Activated T-cell treated with anti-CD3 and anti-CD28 coated beads, Interleukin-2, amount 50 U/mL, for 4 hours (primary cell): Measurements from ENCODE around the gene RAPGEF4. TPM values are rescaled to one million over a fixed set of nuclear protein-coding genes. Genes with fewer than 3 reads are reported as not detected.

Experiments
- ATAC-seq, 2 donors: fragments of 200-7000 bp; cut with Tn5 transposase; one replicate each; pipeline ENCODE4 v1.10.0; 2021
- DNase-seq: peaks from one replicate; pipeline ENCODE4 v3.0.0-alpha.2; 2020
- H3K27me3 Mint-ChIP-seq: one replicate; pipeline ENCODE4 v1.8.0; 2021; ENCODE audit warnings: low read depth, mixed read lengths
- H3K36me3 Mint-ChIP-seq: one replicate; pipeline ENCODE4 v1.8.0; 2022; ENCODE audit warnings: mixed read lengths; ENCODE audit not compliant: insufficient read depth
- H3K4me1 Mint-ChIP-seq: one replicate; pipeline ENCODE4 v1.8.0; 2021; ENCODE audit warnings: low read depth, mixed read lengths
- H3K4me3 Mint-ChIP-seq: one replicate; pipeline ENCODE4 v1.8.0; 2021; ENCODE audit warnings: mild to moderate bottlenecking, moderate library complexity, mixed read lengths
- H3K9me3 Mint-ChIP-seq: one replicate; pipeline ENCODE4 v1.8.0; 2021; ENCODE audit warnings: mixed read lengths
- total RNA-seq, 3 donors: library from RNA; stranded (reverse); gene quantifications; one replicate each; pipeline ENCODE4 v1.2.1, GENCODE V29; 2021

The RAPGEF4 gene
- total RNA-seq, 3 donors from 2014 or later, result 0.20 to 0.47 (median 0.33) TPM

DNA sequence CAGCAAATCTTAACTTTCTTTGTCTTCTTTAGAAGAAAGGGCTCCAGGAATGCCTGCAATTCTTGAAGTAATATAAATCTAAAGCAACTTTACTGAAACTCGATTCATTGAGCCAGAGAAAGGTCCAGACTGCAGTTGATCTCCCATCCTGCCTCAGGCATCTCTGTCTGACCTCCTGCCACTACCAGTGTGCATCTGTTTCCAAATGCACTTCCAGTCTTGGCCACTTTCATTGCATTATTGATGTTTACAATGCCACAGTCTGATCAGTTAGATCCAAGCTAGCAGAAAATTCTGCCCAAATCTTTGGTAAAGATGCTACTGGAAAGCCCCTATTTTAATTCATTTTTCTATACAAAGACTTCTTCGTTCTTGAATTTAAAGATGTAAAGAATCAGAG is 158.0 kb downstream of the RAPGEF4 start:
- DNase-seq, result no peak
- no peak for ATAC-seq
- no peaks in the 10 kb centered on the region for H3K9me3 Mint-ChIP-seq
- peaks cover 19% of the 10 kb centered on the region for H3K27me3 Mint-ChIP-seq
- H3K4me1 Mint-ChIP-seq, result peaks cover 2% of the 10 kb centered on the region
- no peaks in the 10 kb centered on the region for H3K36me3 Mint-ChIP-seq
- H3K4me3 Mint-ChIP-seq, result no peak overlapping the region

DNA sequence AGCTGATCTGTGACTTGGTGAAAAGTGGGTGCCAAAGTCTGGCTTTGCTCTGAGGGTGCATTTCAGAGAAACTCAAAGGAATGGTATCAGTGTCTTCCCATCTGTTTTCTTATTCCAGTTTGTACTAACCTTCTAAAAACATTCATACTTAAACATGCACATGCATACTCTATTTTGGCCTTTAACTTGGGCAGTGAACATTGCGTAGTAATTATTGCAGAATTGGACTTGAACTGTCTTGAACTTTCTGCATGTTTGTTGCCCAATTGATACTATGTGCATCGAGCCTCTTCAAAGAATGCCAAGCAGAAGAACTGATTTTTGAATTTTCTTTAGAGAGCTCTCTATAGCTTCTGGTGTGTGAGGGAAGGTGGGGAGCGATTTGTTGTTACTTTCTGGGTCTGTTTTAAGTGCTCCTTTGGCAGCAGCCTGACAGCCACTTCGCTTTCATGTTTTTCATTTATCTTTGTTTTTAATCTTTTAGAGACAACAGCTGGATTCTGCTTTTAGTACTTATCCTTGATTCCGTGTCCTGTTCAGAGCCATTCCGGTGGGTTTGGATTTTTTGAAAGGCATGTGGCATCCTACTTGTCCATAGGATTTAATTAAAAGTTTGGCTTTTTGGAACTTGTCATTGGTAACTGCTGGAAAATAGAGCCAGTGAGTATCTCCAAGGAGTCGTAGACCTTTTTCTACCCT is 159.2 kb downstream of the RAPGEF4 start:
- no peak for ATAC-seq
- H3K4me1 Mint-ChIP-seq, result peaks cover 1% of the 10 kb centered on the region
- peaks cover 25% of the 10 kb centered on the region for H3K27me3 Mint-ChIP-seq
- no peak overlapping the region for H3K4me3 Mint-ChIP-seq
- H3K9me3 Mint-ChIP-seq, result no peaks in the 10 kb centered on the region
- DNase-seq, result no peak
- H3K36me3 Mint-ChIP-seq, result no peaks in the 10 kb centered on the region

DNA sequence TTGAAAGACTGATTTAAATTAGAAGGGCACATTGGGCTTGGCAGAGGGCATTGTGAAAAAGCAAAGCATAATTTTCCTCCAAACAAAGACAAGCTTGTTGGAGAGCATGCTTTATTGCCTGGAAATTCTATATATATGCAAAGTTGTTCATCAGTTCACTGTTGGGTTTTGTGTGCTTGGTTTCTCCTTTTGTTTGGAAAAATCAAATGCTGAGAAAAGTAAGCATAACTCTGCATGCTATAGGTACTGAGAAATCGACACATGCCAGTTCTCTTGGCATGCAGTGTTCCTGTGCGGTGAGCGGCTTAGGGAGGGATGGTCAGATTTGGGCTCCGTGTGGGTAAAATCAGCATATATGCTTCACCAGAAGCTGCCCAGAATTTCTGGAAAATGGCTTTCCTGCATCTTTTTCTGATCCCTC is 161.0 kb downstream of the RAPGEF4 start:
- H3K27me3 Mint-ChIP-seq, result peaks cover 22% of the 10 kb centered on the region
- H3K4me1 Mint-ChIP-seq, result no peaks in the 10 kb centered on the region
- H3K36me3 Mint-ChIP-seq, result no peaks in the 10 kb centered on the region
- DNase-seq (no peak), ATAC-seq (no peak)
- no peaks in the 10 kb centered on the region for H3K9me3 Mint-ChIP-seq
- no peak overlapping the region for H3K4me3 Mint-ChIP-seq

DNA sequence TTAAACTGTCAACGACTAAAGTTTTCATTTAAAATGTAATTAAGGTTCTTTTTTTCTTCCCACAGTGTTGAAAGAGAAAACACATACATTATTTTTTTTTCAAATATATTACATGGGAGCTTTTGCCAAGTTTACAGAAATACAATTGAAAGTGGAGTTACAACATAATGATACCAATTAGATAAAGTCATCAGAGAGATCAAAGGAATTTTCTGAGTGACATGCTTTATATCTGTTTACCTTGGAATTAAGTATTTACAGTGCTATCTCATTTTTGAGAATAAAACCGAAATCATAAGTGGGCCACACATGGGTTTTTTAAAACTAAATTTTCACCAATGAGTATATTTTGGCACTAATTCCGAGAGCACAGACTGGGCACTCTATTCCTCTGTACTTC is 165.2 kb downstream of the RAPGEF4 start:
- no peak for ATAC-seq
- H3K27me3 Mint-ChIP-seq, result peaks cover 18% of the 10 kb centered on the region
- no peaks in the 10 kb centered on the region for H3K36me3 Mint-ChIP-seq
- H3K4me3 Mint-ChIP-seq, result no peak overlapping the region
- H3K4me1 Mint-ChIP-seq, result no peaks in the 10 kb centered on the region
- DNase-seq, result no peak
- H3K9me3 Mint-ChIP-seq, result no peaks in the 10 kb centered on the region

DNA sequence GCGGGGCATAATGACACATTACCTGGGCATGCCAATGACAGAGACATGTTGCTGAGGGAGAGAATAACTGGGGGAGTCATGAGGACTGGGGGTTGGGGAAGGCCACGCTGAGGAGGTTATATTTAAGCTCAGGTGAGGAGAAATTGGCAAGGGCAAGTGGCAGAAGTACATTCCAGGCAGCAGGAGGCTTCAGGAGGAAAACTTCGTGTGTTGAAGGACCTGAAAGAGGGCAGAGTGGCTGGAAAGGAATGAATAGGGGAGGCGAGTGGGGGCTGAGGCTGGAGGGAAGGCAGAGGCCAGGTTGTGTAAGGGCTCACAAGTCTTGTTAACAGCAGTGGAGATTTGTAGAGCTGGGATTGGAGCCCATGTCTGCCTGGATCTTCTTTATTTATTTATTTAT is 166.3 kb downstream of the RAPGEF4 start:
- DNase-seq, result no peak
- no peak for ATAC-seq
- H3K27me3 Mint-ChIP-seq, result peaks cover 18% of the 10 kb centered on the region

DNA sequence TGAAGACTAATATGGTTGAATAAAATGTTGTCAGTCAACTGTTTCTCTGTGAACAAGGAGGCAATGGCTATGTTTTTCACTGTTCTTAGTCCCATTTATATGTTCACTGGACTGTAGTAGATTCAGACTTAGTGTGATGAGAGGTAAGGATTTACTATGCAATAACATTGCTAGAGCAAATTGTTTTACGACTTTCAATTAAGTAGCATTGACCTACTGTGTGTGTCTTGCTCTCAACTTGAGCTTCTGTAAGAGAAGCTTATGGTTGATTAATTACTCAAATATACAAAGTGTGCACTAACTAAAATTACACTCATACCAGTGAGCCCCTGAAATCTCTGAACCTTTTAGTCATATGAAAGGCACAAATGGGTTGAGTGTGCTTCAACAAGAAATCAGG is 168.6 kb downstream of the RAPGEF4 start:
- Mint-ChIP-seq H3K4me1 (no peaks in the 10 kb centered on the region), H3K9me3 (no peaks in the 10 kb centered on the region), H3K4me3 (no peak overlapping the region), H3K27me3 (peaks cover 5% of the 10 kb centered on the region), H3K36me3 (no peaks in the 10 kb centered on the region)
- ATAC-seq (no peak), DNase-seq (no peak)

More for the DNA sequence above, 166.3 kb downstream of the RAPGEF4 start:
- Mint-ChIP-seq H3K4me1 (no peaks in the 10 kb centered on the region), H3K4me3 (no peak overlapping the region), H3K9me3 (no peaks in the 10 kb centered on the region), H3K36me3 (no peaks in the 10 kb centered on the region)

DNA sequence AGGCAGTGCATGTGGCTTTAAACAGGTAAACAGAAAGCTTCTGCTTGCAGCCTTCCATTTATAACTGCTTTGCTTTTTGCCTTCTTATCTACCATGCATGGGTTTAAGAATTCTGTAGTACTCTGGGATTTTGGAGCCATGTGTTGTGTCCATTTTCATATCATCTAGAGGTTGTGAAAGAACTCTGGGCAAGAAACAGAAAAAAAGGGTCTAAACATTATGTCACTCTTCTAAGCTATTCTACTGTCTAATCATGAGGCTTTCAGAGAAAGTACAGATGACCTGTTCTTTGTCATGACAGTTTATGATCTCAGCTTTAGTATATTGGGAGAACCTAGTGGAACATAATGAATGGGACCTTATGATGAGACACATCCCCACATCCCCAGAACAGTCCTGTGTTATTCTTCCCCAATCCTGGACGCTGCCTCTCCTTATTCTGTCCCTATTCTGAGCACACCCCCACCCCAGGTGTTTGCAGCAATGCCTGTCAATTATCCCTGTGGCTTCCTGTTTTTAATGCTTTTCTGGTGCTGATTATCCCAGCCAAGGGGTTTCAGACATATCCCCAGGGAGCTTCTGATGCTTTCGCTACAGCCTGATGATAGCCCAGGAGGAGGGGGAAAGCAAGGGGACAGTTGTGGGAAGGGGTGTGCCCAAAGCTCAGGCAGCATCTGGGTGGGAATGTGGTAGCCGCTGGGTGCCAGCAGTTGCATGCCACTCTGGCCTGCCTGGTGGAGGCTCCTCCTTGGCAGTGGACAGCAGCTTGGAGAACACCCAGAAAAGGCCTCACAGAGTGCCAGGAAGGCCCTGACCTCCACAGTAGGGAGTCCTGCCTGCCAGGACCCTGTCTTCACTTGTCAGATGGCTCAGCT is 170.5 kb downstream of the RAPGEF4 start:
- ATAC-seq, result no peak

DNA sequence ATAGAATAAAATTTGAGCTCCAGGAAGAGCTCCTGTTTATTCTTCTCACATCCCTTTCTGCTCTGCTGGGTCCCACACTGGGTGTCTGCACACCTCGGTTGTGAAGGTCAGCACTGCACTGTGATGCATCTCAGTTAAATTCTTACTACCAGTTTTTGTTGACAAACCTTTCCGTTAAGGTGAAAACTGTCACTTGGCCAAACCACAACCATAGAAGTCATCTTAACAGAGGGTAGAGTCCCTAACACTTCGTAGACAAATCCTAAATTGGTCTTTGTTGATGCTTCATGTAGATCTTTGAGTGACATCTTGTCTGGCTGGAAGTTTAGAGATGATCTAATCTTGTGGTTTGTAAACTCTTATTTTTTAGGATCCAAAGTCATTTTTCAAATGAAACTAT is 172.6 kb downstream of the RAPGEF4 start:
- ATAC-seq, result no peak
- no peaks in the 10 kb centered on the region for H3K9me3 Mint-ChIP-seq

More for the DNA sequence above, 170.5 kb downstream of the RAPGEF4 start:
- Mint-ChIP-seq H3K27me3 (no peaks in the 10 kb centered on the region), H3K9me3 (no peaks in the 10 kb centered on the region), H3K4me3 (no peak overlapping the region), H3K36me3 (no peaks in the 10 kb centered on the region), H3K4me1 (no peaks in the 10 kb centered on the region)
- no peak for DNase-seq

DNA sequence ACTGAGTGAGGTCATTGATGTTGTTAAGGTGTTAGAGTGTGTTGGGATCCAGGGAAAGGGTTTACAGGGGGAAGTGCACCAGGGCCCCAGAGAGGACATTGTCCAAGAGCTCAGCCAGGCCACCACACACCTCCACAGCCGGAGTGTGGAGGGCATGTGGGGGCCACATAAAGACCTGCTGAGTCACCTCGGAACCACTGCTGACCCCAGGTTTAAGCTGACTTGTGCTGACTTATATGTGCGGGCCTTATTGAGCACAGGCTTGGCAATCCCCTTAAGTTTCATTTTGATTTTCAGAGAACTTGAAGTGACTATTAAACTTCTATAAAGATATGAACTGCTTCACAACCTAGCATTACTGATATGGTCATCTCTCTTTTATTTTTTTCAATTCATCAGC is 173.8 kb downstream of the RAPGEF4 start:
- no peaks in the 10 kb centered on the region for H3K36me3 Mint-ChIP-seq
- no peaks in the 10 kb centered on the region for H3K9me3 Mint-ChIP-seq
- H3K4me3 Mint-ChIP-seq, result no peak overlapping the region
- H3K4me1 Mint-ChIP-seq, result peaks cover 2% of the 10 kb centered on the region
- ATAC-seq, result no peak
- DNase-seq, result no peak
- peaks cover 2% of the 10 kb centered on the region for H3K27me3 Mint-ChIP-seq

More for the DNA sequence above, 172.6 kb downstream of the RAPGEF4 start:
- H3K27me3 Mint-ChIP-seq, result no peaks in the 10 kb centered on the region
- no peak overlapping the region for H3K4me3 Mint-ChIP-seq
- H3K36me3 Mint-ChIP-seq, result no peaks in the 10 kb centered on the region
- peaks cover 2% of the 10 kb centered on the region for H3K4me1 Mint-ChIP-seq
- DNase-seq, result no peak

DNA sequence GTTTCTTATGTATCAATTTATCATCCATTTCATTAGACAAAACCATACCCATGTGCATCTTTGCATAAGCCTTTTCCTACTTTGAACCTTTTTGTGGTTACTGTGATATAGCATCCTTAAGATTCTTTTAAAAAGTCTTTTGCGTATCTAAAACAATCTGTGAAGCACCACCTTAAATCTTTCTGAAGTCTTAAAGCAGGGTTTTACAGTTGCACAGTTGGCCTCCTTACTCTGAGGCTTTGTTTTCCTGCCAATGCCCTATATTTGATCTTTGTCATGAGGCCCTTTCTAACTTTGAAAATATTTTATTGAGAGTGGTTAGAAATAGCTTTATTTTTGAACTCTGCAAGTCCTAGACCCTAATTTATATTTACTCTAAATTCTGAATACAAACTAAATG is 176.6 kb downstream of the RAPGEF4 start:
- no peak for ATAC-seq
- DNase-seq, result no peak
- peaks cover 2% of the 10 kb centered on the region for H3K27me3 Mint-ChIP-seq
- no peaks in the 10 kb centered on the region for H3K36me3 Mint-ChIP-seq
- peaks cover 2% of the 10 kb centered on the region for H3K4me1 Mint-ChIP-seq
- no peak overlapping the region for H3K4me3 Mint-ChIP-seq
- no peaks in the 10 kb centered on the region for H3K9me3 Mint-ChIP-seq

DNA sequence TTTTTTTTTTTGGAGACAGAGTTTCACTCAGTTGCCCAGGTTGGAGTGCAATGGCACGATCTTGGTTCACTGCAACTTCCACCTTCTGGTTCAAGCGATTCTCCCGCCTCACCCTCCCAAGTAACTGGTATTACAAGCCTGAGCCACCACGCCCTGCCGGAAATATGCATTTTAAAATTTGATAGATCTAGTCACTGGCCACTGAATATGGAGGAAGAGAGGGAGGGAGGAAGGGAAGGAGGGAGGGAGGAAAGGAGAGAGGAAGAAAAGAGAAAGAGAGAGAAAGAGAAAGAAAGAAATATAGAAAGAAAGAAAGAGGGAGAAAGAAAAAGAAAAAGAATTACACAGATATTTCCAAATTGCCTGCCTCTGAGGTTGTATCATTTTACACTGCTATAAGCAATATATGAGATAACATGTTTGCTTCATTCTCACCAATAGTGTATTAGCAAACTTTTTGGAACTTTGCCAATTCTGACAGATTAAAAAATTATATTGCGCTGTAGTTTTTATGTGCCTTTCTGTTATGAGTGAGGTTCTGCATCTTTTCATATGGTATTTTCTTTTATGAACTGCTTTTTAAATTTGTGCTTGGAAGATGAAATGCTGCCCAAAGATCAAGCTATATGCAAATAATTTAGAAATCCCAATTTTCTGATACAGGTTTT is 178.8 kb downstream of the RAPGEF4 start:
- Mint-ChIP-seq H3K36me3 (no peaks in the 10 kb centered on the region), H3K9me3 (no peaks in the 10 kb centered on the region), H3K4me3 (no peak overlapping the region), H3K4me1 (peaks cover 2% of the 10 kb centered on the region), H3K27me3 (peaks cover 2% of the 10 kb centered on the region)
- DNase-seq (no peak), ATAC-seq (no peak)

DNA sequence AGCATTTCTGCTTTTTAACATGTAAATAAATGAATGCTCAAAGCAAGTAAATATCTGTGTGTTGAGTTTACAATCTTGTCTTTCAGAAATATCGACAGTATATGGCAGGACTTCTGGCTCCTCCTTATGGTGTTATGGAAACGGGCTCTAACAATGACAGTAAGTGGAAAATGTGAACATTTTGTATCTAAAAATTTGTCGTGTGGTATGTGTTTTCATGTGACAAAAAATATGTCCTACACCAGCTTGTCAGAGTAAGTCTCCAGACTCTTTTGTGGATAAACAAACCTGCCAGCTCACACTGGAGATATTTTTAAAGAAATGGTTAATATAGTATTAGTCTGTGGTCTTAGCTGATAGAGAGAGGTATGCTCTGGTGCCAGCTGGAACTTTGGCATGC is 182.1 kb downstream of the RAPGEF4 start:
- Mint-ChIP-seq H3K4me3 (no peak overlapping the region), H3K27me3 (peaks cover 2% of the 10 kb centered on the region), H3K36me3 (no peaks in the 10 kb centered on the region), H3K9me3 (no peaks in the 10 kb centered on the region), H3K4me1 (peaks cover 2% of the 10 kb centered on the region)
- no peak for DNase-seq
- no peak for ATAC-seq

DNA sequence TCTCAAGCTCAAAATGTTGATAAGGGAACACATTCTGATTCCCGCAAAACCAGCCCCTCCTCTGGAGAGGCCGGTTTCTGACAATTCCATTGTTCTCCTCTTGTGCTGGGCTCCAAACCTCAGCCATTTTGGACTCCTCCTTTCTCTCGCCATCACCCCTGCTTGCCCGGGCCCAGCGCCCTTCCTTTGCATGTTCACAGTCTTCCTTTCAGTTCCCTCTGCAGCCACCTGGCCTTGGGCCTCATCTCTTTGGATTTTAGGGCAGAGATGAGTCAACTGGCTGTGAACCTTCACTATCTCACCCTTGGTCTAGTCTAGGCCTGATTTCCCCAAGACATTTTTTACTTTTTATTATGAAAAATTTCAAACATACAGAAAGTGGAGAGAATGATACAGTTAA is 184.1 kb downstream of the RAPGEF4 start:
- Mint-ChIP-seq H3K4me3 (no peak overlapping the region), H3K27me3 (no peaks in the 10 kb centered on the region), H3K4me1 (no peaks in the 10 kb centered on the region), H3K9me3 (no peaks in the 10 kb centered on the region), H3K36me3 (no peaks in the 10 kb centered on the region)
- no peak for ATAC-seq
- DNase-seq, result no peak

DNA sequence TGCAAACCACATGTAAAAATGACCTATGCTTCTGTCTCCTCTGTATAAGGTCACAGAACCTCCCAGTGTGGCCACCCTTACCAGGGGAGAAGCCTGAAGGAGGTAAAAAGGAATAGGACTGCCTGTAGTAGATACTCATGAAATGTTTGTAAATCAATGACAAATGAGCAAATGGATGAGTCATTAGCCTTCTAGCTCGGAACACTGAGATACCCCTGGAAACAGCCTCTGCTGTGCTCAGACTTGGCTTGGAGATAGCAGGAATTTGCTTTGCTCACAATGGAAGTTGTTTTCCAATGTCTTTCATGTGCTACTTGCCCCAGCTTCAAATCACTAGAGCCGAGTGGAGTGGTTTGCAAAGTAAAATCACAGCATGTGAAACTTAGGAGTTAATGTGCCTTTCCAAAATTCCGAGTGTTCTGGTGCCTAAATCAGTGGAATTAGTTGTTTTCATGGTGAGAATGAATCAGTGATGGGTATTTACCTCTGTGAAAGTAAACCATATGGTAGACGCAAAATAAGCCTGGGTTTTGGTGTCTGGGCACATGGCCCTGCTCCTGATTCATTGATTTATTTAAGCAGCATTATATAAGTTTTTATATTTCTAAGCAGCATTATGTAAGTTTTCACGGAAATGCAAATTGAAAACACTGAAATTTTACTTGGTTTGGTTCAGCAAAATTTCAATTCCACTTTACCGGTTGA is 186.0 kb downstream of the RAPGEF4 start:
- no peaks in the 10 kb centered on the region for H3K4me1 Mint-ChIP-seq
- no peaks in the 10 kb centered on the region for H3K9me3 Mint-ChIP-seq
- ATAC-seq, result no peak
- DNase-seq, result no peak
- no peak overlapping the region for H3K4me3 Mint-ChIP-seq
- H3K36me3 Mint-ChIP-seq, result no peaks in the 10 kb centered on the region
- H3K27me3 Mint-ChIP-seq, result no peaks in the 10 kb centered on the region
